G401 (cell line): ENCODE data around the gene SLU7. TPM values are rescaled to one million over a fixed set of nuclear protein-coding genes. Genes with fewer than 3 reads are reported as not detected.

Experiments
- DNase-seq: peaks from one replicate; pipeline ENCODE4 v3.0.0-alpha.2; 2015; ENCODE audit warnings: low spot score
- in situ Hi-C: cut with HindIII; loops from 2 replicates; pipeline ENCODE4 v1.10.0; 2016; ENCODE audit warnings: low sequenced_read_pairs, mixed read lengths
- total RNA-seq: library from RNA; depleted of rRNA; stranded (reverse); fragments of >200 nt; shearing (Covaris generic); gene quantifications from 2 replicates; pipeline ENCODE4 v1.2.3, GENCODE V29; 2014

Gene SLU7
- total RNA-seq, 1 experiment from 2014 or later: 59.6 TPM

DNA sequence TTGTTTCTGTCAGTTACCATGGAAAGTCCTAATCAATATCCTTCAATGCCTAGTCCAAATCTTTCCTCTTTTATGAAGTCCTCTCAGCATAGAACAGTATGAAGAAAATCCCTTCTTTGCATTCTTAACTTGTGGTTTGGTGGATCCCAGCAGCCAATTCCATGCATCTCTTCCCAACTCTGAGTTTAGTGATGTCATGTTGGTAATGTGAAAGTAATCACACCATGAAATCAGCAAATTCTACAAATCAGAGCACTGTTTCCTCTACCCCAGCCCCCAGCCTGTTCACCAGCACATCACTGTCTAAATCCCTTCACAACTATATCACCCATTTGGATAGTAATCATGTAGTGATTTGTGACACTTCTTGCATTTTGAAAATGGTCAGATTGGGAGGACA, 43.7 kb downstream of the SLU7 start:
- no peak for DNase-seq
- in situ Hi-C loops: no loop called here

DNA sequence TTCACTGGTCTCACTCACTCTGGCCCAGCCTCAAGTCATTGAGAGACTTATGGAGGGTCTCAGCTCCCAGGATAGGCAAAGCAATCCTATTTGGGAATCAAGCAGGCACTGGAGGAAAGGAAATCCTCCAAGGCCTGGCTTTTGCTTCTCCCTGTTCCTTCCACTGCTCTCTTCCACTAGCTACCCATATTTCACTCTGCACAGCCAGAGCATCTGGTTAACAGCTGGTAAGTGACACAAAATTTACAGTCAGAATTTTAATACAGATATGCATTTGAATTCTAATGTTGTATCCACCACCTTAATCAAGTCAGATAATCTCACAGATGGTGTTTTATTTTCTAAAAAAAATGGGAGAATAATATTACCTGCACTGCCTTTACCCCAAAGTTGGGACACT, 47.6 kb downstream of the SLU7 start:
- in situ Hi-C loops: no loop called here
- DNase-seq: peak; percentile 28

DNA sequence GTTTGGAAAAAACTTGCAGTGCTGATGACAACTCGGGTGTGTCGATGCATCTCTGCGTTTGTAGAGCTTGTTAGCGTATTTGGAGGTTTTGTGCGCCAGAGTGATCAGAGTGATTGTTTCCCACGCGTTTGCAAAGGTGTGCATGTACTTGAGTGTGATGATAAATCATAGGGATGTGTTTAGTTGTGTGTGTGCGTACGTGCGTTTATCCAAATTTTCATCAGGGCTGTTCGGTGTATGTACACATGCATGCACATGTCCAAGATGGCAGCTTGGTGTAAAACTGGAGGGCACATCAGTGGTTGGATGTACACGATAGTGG, 48.2 kb downstream of the SLU7 start:
- in situ Hi-C loops: no loop called here
- peak; percentile 59 for DNase-seq

DNA sequence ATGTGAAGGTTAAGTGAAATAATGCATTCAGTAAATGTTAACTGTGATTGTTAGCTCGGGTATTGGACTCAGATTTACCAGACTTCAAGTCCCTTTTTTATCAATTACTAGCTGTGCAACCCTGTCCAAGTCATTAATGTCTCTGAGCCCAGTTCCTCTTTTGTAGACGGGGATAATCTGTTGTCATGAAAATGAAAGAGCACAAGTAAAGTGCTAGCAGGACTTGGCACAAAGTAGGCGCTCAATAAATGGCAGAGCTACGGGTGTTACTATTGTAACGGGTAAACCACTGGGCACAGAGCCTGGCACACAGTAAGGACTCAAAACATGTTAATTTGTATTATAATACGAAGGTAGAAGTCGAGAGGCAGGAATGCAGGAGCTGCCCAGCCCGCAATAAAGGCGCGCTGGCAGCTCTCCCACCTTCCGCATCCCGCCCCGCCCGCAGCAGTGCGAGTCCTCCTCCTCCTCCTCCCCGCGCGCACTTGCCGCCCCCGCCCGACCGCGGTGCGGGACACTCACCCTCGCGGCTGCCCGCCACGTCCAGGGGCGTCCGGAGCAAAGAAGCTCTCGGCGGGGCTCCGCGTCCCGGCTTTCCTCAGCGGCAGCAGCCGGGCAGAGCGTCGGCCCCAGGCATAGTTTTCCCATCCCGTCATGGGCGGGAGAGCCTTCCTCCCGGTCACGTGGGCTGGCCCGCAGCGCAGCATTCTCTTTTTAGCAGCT, 48.7 kb downstream of the SLU7 start, which contains the start of gene C1QTNF2:
TSS of gene C1QTNF2 (minus strand) at position 637 of the 723 bp plus-strand sequence. CDS start 15,615 bp downstream, outside the sequence.
- DNase-seq: peak; percentile 66
- in situ Hi-C loops: no loop called here

DNA sequence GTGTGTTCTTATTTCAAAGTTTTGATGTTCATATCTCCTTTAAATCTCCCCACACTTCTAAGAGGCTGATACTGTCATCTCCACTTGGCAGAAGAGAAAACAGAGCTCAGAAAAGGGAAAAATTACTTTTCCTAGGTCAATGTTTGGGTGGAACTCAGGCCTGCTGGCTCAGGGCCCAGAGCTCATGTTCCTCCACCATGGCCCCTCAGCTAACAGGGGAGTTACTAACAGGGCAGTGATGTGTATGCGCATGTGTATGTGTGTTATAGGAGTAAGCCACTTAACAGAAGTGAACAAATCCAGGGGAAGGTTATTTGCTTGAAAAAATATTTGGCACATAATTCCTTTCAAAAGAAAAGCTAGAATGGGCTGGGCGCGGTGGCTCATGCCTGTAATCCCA, 51.0 kb downstream of the SLU7 start:
- no peak for DNase-seq
- in situ Hi-C loops: no loop called here

DNA sequence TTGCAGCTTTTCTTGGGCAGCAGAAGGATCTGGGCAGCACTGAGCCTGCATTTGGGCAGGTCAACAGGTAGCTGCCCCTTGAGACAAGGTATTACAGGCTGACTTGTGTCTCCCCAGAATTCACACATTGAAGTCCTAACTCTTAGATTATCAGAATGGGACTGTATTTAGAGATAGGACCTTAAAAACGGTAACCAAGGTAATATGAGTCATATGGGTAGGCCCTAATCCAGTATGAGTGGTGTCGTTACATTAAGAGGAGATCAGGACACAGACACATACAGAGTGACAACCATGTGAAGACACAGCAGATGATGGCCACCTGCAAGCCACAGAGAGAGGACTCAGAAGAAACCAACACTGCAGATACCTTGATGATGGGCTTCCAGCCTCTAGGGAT, 51.6 kb downstream of the SLU7 start:
- in situ Hi-C loops: no loop called here
- no peak for DNase-seq

DNA sequence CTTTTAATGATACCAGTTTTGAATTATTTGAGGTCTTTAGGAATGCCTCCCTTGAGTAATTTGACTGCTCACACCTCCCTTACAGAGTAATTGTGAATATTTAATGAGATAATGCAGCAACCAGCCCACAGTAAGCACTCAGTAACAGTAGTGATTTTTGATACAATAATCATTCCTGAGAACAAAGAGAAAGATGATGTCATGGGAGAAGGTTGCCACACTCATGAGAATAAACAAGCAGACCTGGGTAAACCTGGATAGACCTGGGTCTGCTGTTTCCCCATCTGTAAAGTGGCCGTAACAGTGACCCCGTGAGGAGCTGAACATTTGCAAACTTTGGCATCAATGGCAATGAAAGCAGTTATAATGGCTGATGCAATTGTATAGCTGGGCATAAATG, 52.7 kb downstream of the SLU7 start:
- DNase-seq: no peak
- in situ Hi-C loops: no loop called here

DNA sequence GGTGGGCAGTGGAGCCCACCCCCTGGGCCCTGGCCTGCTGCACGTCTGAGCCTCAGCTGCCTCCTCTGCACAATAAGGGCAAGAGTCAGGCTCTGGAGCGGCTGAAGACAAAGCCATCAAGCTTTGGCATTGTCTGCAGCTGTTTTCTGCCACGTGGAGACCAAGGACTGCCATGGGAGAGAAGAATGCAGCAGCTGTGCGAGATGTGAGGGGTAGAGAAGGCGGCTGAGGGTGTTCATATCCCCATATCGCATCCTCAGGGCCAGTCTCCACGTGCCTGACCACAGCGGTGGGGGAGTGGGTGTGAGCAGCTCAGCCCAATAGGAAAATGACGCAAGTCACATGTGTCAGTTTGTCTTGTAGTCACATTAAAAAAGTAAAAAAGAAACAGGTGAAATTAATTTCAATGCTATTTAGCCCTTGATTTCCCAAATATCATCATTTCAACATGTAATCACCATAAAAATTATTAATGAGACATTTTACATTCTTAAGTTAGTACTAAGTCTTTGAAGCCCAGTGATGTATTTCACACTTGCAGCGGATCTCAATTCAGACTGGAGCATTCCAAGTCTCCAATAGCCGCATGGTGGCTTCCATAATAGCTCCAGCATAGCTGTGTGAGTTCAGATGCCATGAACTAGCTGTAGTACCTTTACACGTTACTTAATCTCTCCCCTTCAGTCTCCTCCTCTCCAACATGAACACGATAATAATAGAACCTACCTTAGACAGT, 55.1 kb downstream of the SLU7 start:
- in situ Hi-C loops: no loop called here
- no peak for DNase-seq

DNA sequence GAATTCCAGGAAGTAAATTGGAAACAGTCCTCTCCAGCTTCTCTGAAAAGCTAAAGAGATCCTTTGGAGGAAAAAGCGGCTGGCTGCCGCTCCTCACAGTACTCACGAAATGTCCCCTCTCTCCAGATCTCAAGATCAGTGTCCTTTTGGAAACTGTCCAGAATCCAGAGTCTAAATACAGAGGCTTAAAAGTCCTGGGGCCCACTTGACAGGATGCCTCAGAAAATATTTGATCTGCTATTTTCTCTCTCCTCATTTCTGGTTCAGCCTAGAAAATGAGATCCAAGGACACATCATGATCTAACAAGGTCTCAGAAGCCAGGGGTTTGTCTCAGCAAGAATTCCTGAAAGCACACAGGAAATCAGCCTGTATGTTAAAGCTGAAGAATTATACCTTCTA, 55.7 kb downstream of the SLU7 start:
- DNase-seq: no peak
- in situ Hi-C loops: no loop called here

DNA sequence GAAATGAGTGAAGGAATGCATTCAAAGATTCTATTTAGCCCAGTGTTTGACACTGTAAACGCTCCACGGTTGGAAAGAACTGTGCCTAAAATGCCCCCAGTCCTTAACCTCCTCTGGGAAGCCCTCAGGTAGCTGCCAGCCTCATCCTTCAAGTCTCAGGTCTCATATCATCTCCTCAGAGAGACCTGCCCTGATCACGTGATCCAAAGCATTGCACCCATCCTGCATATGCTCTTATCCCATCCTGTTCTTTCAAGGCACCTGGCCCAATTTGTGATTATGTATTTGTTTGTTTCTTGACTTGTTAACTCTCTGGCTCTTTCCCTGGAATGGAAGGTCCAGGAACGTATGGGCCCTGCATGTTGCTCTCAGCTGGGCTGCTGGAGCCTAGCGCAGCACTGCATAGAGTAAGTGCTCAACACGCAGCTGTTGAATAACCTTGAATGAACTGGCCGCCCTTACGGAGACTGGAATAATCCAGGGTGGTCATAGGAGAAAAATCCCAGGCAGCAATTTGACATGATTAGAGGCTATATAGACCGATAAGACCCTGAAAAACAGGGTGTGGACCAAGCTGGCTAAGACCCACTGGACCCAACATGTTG, 57.2 kb downstream of the SLU7 start:
- no peak for DNase-seq
- in situ Hi-C loops: no loop called here

DNA sequence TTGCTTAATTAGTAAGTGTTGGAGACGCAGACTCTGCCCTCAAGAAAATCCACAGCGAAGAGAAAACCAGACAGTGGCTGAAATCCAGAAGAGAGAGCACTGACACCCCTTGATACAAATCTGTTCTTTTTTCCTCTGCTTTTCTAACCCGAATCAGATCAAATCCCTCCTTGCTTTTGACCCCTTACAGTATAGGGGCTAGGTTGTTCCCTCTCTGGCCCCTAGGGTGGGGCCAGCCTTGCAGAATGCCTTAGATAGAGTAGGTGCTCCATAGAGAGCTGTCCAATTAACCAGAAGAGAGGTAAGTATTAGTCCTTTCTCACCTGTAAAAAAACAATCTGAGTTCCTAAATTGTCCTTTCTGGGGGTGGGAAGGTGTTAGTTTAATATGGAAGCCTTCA, 58.6 kb downstream of the SLU7 start:
- no peak for DNase-seq
- in situ Hi-C loops: no loop called here

DNA sequence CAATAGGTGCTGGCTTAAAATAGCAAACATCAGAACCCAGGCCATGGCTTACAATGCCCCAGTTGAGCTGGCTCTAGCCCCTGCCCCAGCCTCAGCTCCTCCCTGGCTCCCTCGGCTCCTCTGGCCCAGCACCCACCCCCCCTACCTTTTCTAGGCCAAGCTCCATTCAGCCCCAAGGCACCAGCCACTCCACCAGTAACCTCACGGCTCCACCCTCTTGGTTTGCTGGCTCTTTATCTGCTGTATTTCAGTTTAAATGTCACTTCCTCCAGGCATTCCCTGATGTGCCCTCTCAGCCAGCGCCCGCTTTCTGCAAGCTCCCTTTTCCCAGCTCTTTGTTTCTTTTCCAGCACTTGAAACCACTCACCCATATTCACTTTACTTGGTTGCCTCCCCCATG, 59.1 kb downstream of the SLU7 start:
- DNase-seq: no peak
- in situ Hi-C loops: no loop called here

DNA sequence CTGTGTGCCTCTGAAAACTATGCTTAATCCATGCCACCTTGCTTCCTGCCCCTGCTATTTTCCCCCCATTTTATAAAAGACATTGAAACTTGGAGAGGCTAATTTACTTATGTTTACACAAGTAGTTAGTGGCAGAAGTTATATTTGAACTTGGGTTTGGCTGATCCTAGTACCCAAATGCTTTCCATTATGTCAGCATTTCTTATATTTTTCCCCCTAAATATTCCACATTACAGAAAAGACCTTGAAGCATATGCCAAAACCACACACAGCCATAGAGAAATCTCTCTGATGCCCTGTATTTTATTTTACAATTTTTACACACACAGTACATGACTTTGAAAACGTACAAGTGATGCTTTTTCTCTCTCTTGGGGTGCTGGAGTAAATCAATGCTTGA, 59.6 kb downstream of the SLU7 start:
- no peak for DNase-seq
- in situ Hi-C loops: no loop called here

DNA sequence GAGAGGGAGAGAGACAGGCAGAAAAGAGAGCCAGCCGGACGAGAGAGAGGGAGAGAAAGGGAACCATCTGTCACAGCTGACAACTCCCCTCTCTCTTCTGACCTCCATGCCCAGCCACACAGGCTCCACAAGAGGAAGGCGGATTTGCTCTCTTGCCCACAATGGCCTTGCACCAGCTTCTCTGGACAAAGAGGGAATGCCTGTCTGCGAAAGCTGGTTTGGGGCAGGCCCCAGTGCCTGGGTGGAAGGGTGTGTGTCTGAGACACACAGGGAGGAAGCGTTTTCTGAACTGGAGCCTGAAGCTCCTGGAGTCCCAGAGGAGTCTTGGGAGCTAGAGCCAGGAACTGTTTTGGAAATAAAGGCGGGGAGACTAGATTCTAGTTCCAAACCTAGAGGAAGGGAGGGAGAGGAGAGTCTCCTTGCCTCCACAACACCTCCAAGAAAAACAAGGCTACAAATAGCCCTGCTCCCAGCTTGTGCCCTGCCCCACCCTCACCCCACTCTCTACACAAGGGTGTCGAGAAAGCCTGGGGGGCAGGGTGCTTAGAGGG, 60.9 kb downstream of the SLU7 start:
- in situ Hi-C loops: no loop called here

DNA sequence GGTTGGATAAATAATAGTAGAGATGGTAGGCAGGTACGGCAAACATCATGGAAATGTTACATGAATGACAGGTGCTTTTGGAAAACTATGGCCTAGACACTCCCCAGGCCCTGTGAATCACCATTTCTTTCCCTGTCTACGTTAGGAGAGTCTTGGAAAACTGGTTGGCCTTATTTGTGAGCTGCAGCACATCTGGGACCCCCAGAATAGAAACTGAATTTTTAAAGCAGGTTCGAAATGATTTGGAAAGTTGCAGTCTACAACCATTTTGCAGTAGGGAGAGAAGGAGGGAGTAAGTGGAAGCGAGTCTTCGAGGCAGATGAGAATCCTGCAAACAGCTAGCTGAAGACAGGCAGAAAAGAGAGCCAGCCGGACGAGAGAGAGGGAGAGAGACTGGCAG, 61.5 kb downstream of the SLU7 start:
- no peak for DNase-seq
- in situ Hi-C loops: no loop called here

More for the DNA sequence above, 60.9 kb downstream of the SLU7 start:
- peak; percentile 87 for DNase-seq

DNA sequence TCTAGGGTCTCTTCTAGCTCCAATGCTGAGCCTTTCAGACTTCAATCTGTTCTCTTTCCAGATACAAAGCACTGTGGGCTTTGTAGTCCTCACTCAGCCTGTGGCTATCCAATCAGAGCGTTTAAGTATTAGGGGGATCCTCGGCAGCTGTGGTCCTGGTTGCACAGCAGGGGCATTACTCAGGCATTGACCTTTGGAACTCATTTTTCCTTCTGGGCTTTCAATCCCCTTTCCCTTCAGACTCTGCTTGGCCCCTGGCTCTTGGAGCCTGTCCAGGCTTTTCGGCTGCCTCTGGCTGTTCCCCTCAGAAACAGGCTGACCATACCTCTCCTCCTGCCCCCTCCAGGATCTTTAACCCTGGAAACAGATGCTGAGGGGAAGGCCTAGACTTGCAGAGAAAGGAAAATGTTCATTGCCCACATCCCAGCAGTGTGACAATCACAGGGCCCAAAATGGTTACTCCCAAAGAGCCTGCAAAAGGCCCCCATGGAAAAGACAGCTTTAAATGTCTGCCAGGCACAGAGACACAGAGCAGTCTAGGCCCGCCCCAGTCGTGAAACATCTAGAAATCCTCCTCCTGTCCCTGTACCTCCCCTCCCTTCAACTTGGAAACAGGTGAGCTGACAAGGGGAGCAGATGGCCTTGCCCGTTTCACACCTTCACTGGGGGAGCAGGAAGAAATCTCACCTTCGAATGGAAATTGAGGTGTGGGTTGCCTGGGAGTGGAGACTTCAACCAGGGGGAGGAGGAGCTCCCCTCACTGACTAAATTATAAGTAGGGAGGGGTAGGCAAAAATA, 62.1 kb downstream of the SLU7 start:
- in situ Hi-C loops: no loop called here
- DNase-seq: peak; percentile 55

DNA sequence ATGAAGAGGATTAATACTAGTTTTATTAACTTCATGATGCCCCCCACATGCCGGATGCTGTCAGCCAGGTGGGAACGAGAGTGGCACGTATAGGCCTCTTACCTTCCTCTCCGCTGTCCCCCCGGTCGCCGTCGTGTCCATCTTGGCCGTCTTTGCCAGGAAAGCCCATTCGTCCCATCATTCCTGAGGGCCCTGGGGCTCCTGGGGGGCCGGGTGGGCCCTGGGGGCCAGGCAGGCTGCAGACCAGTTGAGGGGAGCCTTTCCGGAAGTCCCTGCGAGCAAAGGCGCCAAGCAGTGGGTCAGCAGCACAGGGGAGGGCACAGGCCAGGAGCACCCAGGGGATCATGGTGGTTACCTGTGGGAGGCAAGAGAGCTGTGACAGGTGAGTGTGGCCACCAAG, 64.2 kb downstream of the SLU7 start:
- in situ Hi-C loops: no loop called here

DNA sequence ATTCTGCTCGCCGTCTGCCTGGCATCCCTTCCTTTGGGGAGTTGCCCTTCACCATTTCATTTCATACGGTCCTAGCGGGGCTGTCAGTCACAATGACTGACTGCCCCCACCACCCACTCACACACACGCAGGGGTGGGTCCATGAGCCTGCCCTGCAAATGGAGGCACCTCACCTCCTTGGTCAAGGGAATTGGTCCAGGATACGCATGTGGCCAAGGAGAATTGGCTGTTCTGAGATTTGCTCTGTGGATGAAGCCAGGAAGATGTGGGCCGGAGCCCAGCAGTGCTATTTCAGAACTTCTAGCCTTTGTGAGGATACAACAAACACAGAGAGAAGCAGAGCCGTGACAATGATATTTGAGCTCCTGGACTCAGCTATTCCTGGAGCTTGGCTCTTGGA, 65.5 kb downstream of the SLU7 start:
- in situ Hi-C loops: no loop called here

More for the DNA sequence above, 64.2 kb downstream of the SLU7 start:
- no peak for DNase-seq

DNA sequence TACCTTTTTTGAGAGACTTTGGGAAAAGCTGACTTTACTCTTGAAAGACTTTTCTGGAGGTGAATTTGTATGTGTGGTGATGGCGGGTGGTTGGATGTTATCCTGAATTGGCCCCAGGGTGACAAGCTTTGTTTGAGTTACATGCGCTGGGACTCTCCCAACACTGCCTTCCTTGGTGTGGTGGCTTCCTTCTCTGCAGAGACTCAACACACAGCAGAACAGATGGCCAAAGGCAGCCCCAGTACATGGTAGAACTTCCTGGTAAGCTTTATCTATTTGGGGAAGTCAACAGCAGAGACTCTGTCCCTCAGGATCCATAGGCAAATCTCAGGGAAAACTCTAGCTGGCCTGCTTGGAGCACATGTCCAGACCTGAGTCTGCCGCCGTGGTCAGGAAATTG, 66.6 kb downstream of the SLU7 start:
- in situ Hi-C loops: no loop called here
- no peak for DNase-seq

More for the DNA sequence above, 65.5 kb downstream of the SLU7 start:
- peak; percentile 94 for DNase-seq
